ENCODE results near the gene TEX22. TPM values are rescaled to one million over a fixed set of nuclear protein-coding genes. Genes with fewer than 3 reads are reported as not detected.
"Not testable (repeated sequence)": the region's sequence is repeated elsewhere in the genome, so short reads cannot be mapped to it uniquely, and the experiment has no call there.

The TEX22 gene
- 0.31 TPM for total RNA-seq

DNA sequence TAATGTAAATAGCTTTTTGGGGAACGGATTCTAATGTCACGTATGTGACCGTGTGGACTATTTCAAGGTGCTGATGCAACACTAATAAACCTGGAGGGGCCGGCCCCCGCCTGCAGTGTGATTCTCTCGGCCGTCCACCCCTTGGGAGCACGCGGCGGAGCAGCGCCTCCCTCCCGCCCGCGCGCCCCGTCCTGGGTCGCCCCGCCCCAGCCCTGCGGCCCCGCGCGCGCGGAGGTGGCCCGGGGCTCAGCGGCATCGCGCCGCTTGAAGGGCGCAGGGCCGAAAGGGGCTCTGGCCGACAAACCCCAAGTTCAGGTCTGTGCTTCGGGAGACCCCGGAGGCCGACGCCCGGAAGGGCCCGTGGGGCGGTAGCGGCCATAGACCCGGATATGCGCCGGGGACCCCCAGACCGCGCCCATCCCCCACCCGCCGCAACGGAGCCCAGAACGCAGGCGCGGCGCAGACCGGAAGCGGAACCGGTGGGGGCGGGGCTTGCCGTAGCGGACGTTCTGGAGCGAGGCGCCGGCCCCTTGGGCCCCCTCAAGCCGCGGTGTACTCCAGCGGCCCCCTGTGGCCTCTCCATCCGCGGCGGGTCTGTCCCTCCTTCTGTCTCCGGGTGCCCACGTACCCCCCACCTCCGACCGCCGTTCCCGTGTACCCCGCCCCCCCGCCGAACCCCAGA, at the start of gene TEX22:
Gene TEX22 (plus strand): TSS at position 495 of the 682 bp plus-strand sequence. CDS start 803 bp downstream, outside the sequence.
- peak; percentile 66 for DNase-seq

GRCh38 chr14:105348945-105349699, 49.2 kb upstream of the TEX22 start:
- DNase-seq = no peak

DNA sequence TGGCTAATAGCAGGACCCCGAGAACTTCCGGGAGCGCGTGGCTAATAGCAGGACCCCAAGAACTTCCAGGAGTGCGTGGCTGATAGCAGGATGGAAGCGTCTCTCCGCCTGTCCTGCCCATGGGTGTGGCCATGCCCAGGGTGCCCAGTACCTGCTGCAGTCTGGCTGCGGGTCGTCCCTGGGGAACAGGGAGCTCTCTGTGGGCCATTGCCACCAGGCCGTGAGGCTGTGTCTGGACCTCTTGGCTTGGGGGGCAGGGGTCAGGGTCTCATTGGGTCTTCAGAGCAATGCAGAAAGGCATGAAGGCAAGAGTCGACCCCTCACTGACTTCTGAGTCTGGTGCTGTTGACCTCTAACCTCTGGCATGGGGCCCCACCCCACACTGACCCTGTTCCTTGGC, 48.3 kb upstream of the TEX22 start:
- no peak for DNase-seq

GRCh38 chr14:105350450-105351244, 47.7 kb upstream of the TEX22 start:
- DNase-seq = no peak

DNA sequence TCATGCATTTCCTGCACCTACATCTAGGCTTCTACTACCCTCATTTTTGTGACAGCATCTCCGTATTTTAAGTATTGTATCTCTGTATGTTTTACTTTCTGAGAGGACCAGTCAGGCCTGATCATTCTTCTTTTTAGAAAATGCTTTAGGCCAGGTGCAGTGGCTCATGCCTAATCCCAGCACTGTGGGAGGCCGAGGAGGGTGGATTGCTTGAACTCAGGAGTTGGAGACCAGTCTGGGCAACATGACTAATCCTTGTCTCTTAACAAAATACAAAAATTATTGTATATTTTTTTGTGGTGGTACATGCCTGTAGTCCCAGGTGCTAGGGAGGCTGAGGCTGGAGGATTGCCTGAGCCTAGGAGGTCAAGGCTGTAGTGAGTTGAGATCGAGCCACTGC, 46.9 kb upstream of the TEX22 start:
- no peak for DNase-seq

DNA sequence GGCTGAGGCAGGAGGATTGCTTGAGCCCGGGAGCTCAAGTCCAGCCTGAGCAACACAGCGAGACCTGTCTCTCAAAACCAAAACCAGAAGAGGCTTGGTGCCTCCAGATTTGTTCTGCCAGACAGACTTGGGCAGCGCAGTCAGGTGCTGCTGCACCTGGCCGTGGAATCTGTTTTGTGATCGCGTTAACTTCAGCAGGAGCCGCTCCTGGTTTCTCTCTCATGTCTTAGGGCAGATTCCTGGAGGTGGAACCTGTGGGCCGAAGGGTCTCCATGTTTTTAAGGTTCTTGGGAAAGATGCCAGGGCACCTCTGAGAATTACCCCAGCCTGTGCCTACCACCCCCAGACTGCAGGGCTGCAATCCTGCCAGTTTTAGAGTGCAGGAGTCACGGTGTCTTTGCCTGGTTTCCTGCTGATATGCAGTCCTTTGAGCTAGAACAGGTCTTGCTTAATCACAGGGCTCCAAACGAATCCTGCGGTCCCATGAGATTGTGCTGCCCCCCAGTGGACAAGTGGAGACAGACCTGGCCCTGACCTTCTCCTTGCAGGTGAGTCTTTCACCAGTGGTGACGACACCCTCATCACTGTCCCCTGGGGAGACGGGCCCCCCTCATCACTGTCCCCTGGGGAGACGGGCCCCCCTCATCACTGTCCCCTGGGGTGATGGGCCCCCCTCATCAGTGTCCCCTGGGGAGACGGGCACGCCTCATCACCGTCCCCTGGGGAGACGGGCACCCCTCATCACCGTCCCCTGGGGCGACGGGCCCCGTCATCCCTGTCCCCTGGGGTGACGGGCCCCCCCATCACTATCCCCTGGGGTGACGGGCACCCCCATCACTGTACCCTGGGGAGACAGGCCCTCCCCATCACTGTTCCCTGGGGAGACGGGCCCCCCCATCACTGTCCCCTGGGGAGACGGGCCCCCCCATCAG, 46.2 kb upstream of the TEX22 start:
- DNase-seq = peak; percentile 61

DNA sequence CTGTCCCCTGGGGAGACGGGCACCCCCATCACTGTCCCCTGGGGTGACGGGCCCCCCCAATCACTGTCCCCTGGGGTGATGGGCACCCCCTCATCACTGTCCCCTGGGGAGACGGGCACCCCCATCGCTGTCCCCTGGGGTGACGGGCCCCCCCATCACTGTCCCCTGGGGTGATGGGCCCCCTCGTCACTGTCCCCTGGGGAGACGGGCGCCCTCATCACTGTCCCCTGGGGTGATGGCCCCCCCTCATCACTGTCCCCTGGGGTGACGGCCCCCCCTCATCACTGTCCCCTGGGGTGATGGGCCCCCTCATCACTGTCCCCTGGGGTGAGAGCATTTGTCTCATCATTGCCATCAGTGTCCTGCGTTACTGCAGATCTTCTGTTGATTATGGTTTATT, 45.2 kb upstream of the TEX22 start:
- no peak for DNase-seq

- no peak for DNase-seq
Observed at GRCh38 chr14:105354541-105354940, 43.8 kb upstream of the TEX22 start.

- DNase-seq = no peak
Observed at GRCh38 chr14:105355049-105355575, 43.2 kb upstream of the TEX22 start.

DNA sequence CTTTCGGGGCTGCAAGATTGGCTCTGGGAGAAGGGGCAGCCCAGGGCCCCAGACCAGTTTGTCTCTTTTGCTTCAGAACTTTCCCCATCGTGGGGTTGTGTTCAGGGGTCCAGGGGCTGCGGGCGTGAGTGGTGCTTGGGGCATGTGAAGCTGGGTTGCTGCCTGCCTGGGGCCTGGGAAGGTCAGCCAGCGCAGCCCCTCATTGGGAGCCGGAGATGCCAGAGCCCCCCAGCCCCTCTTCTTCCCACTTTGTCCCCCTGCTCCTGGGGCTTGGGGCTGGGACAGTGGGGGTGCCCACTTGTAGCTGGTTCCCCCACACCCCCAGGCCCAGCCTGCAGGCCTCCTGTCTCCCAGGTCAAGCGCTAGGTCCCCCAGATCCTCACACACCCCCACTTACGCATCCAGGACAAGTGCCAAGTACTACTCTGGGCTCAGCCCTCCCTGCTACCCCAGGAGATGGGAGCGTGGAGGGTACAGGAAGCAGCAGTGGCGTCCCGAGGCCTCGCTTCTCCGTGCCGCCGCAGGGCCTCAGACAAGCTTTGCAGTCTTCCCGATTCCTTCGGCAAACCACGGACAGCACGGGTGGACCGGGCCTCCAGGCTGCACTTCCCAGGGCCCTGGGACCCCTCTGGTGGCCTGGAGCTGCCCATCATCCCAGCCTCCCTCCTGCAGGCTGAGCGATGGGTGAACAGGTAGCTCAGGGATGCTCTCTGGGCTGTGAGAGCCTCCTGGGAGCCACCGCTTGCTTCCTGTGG, 42.3 kb upstream of the TEX22 start:
- DNase-seq = no peak

- no peak for DNase-seq
Observed at GRCh38 chr14:105356927-105357326, 41.4 kb upstream of the TEX22 start.

- DNase-seq = no peak
Observed at GRCh38 chr14:105357626-105358025, 40.7 kb upstream of the TEX22 start.

- no peak for DNase-seq
Observed at GRCh38 chr14:105358140-105358846, 40.0 kb upstream of the TEX22 start.

- DNase-seq = no peak
Observed at GRCh38 chr14:105358943-105359342, 39.4 kb upstream of the TEX22 start.

GRCh38 chr14:105361412-105361811, 36.9 kb upstream of the TEX22 start:
- not testable (repeated sequence) for DNase-seq

DNA sequence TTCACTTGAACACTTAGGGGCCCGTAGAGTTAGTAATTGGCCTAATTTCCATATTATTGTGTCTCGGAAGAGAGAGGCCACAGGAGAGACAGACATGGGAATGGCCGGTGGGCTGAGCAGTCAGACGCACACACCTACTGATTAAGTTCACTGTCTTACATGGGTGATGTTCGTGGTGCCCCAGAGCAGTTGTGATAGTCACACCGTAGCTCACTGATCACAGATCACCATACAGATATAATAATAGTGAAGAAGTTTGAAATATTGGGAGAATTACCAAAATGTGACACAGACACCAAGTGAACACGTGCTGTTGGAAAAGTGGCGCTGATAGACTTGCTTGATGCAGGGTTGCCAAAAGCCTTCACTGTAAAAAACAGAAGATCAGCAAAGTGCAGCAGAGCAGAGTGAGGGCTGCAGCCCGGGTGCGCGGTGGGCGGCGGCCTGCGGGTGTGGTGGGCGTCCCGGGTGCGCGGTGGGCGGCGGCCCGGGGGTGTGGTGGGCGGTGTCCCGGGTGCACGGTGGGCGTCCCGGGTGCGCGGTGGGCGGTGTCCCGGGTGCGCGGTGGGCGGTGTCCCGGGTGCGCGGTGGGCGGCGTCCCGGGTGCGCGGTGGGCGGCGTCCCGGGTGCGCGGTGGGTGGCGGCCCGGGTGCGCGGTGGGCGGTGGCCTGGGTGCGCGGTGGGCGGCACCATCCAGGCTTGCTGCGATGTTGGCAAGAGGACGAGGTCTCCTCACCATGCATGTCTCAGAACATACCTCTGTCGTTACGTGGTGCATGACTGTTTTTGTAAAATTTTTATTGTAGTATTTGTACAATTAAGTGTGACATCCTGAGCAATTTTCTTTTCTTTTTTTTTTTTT, 34.3 kb upstream of the TEX22 start:
- DNase-seq = no peak

DNA sequence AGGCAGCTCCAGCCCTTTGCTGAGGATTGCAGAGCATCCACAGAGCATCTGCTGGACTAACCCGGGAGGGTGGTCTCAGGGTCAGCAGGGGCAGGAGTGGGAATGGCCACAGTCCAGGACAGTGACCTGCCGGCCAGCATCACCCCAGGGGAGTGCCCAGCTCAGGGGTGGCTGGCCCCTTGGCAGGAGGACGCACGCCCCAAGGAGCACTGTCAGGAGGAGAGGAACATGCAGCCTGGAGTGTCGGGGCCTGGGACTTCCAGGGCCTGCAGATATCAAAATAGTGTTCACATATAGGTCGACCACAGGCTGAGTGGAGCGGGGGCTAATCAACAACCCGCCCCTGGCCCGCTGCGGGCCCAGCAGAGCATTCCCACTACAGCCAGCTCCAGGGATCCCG, 33.2 kb upstream of the TEX22 start:
- DNase-seq = no peak

- DNase-seq = no peak
Observed at GRCh38 chr14:105365681-105366080, 32.7 kb upstream of the TEX22 start.

GRCh38 chr14:105366386-105367074, 31.8 kb upstream of the TEX22 start:
- no peak for DNase-seq
